AG10803 (cell line): ENCODE data around the gene CAV2.

Source experiments
- DNase-seq: peaks from one replicate; pipeline ENCODE4 v3.0.0; 2010; ENCODE audit warnings: low read depth
- H3K4me3 ChIP-seq: 2 replicates; pipeline ENCODE4 v1.5.1; 2011; ENCODE audit warnings: mild to moderate bottlenecking, low read length, control low read depth
- TF ChIP-seq, protein P1 (sequence below): conservative IDR thresholded peaks from 2 replicates; pipeline ENCODE4 v1.5.1; 2011; ENCODE audit warnings: mild to moderate bottlenecking, low read length, control low read depth, inconsistent platforms

The CAV2 gene, protein sequence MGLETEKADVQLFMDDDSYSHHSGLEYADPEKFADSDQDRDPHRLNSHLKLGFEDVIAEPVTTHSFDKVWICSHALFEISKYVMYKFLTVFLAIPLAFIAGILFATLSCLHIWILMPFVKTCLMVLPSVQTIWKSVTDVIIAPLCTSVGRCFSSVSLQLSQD

GRCh38 chr7:116499168-116500077 lies at the start of gene CAV2:
Gene CAV2, plus strand, starts transcription at chr7:116499738. Its CDS starts 44 bp downstream, at chr7:116499782.
- peak; percentile 59 for DNase-seq
- peak within 1 kb of the TSS; percentile 88 for H3K4me3 ChIP-seq

DNA sequence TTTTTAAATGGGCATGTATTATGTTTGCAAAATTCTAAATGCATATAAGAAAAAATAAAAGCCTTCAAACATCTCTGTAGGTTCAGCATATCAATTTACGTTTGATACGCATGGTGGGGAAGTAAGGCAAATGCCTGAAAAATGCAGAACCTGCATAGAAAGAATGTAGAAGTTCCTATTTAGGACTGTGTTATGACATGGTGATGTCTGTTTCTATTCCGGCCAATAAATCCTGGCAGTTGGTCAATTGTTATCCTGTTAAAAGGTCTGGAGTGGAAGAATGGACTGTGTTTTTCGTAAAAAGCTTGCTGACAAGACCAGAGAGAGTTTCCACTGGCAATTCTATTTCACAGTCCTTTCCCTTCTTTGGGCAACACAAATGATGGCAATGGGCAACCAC lies 49.6 kb upstream of the CAV2 start:
- DNase-seq, result peak; percentile 53
- no peak overlapping the region for H3K4me3 ChIP-seq
- TF ChIP-seq, protein P1, sequence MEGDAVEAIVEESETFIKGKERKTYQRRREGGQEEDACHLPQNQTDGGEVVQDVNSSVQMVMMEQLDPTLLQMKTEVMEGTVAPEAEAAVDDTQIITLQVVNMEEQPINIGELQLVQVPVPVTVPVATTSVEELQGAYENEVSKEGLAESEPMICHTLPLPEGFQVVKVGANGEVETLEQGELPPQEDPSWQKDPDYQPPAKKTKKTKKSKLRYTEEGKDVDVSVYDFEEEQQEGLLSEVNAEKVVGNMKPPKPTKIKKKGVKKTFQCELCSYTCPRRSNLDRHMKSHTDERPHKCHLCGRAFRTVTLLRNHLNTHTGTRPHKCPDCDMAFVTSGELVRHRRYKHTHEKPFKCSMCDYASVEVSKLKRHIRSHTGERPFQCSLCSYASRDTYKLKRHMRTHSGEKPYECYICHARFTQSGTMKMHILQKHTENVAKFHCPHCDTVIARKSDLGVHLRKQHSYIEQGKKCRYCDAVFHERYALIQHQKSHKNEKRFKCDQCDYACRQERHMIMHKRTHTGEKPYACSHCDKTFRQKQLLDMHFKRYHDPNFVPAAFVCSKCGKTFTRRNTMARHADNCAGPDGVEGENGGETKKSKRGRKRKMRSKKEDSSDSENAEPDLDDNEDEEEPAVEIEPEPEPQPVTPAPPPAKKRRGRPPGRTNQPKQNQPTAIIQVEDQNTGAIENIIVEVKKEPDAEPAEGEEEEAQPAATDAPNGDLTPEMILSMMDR, result no peak

More at GRCh38 chr7:116499168-116500077, at the start of gene CAV2:
- TF ChIP-seq, protein P1, result no peak

- H3K4me3 ChIP-seq, result no peak overlapping the region
- no peak for DNase-seq
- TF ChIP-seq, protein P1, result no peak; the same call in 1 of the 2 replicates
Observed at GRCh38 chr7:116451957-116452729, 47.4 kb upstream of the CAV2 start.

DNA sequence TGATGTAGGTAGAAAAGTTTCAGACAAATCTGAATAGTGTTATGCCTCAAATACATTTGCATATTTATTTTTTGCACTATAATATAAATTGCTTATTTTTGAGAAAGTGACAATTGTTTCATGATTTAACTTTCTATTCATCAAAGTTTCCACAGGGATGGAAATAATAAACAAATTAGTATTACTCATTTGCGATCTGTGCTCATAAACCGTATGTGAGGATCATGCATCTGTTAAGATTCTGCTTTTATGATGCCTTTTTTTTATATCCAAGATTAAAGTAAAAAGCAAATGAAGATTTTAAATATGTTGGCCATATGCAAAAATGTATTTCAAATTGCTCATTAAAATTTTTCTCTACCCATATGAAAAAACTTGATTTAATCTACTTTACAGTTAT lies 45.2 kb upstream of the CAV2 start:
- H3K4me3 ChIP-seq, result no peak overlapping the region
- TF ChIP-seq, protein P1, result no peak
- DNase-seq, result no peak

DNA sequence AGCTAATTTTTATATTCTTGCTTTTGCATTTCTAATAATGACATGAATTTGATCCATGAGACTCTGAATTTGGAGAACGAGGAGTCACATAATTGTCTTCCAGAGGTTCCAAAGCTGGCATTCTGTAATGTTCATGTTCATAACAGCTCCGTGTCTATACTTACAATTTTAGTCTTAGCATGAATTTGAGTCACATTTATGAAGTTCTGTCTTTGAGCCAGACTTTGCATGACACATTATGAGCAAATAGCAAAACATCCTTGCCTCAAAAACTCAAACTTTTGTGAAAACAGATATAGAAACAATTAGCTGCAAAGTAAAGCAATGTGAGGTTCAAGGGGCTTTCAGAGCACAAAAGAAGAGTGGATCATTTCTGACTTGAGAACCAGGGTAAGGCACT lies 44.5 kb upstream of the CAV2 start:
- DNase-seq, result peak; percentile 67
- no peak overlapping the region for H3K4me3 ChIP-seq
- TF ChIP-seq, protein P1, result no peak

- no peak for DNase-seq
- TF ChIP-seq, protein P1, result no peak
- no peak overlapping the region for H3K4me3 ChIP-seq
Observed at GRCh38 chr7:116455499-116455898, 44.0 kb upstream of the CAV2 start.
